ENCODE data around the gene PHLDB2.

- TF ChIP-seq HDGF (IDR thresholded peaks at IDR 0.05; ENCODE audit: borderline replicate concordance) (no peak), FOXA1 (IDR thresholded peaks at IDR 0.05) (no peak), CTBP1 (IDR thresholded peaks at IDR 0.05; ENCODE audit: borderline replicate concordance) (no peak), SUZ12 (IDR thresholded peaks at IDR 0.05) (no peak), PKNOX1 (IDR thresholded peaks at IDR 0.05) (no peak)
These were observed 56.8 kb downstream of the PHLDB2 start for GRCh38 chr3:111915905-111916304.

Data from HEK293T (cell line).